BLaER1 treated with 17β-estradiol and CSF1 and Interleukin-3, amounts not matched to agents 10 nM and 100 nM (cell line): Measurements from ENCODE around the gene TBL2.
A peak's percentile ranks its signal among the peaks of the same experiment; 100 is the strongest.

Source experiments
- H3K27ac ChIP-seq, 11 experiments: shearing (Covaris generic); formaldehyde crosslinking; 2 replicates each; pipeline ENCODE4 v1.8.1; 2022
- H3K27me3 ChIP-seq, 11 experiments: shearing (Covaris generic); formaldehyde crosslinking; 2 replicates each; pipeline ENCODE4 v1.8.1; 2022
- H3K36me3 ChIP-seq, 11 experiments: shearing (Covaris generic); formaldehyde crosslinking; 2 replicates each; pipeline ENCODE4 v1.8.1; 2022
- H3K4me1 ChIP-seq, 10 experiments: shearing (Covaris generic); formaldehyde crosslinking; 2 replicates each; pipeline ENCODE4 v1.8.1; 2022
- H3K4me2 ChIP-seq, 11 experiments: shearing (Covaris generic); formaldehyde crosslinking; 2 replicates each; pipeline ENCODE4 v1.8.1; 2022
- H3K4me3 ChIP-seq, 10 experiments: shearing (Covaris generic); formaldehyde crosslinking; 2 replicates each; pipeline ENCODE4 v1.8.1; 2022
- H3K9ac ChIP-seq, 11 experiments: shearing (Covaris generic); formaldehyde crosslinking; 2 replicates each; pipeline ENCODE4 v1.8.1; 2022
- H3K9me3 ChIP-seq, 11 experiments: shearing (Covaris generic); formaldehyde crosslinking; replicated peaks in 1 of 11; 2 replicates each; pipeline ENCODE4 v1.8.1; 2022
- H4K20me1 ChIP-seq, 11 experiments: shearing (Covaris generic); formaldehyde crosslinking; 2 replicates each; pipeline ENCODE4 v1.8.1; 2022
- Cebpa-rat ChIP-seq, 11 experiments: shearing (Covaris generic); IDR thresholded peaks; 2 replicates each; pipeline ENCODE4 v1.8.1; 2022

Gene TBL2

GRCh38 chr7:73522105-73522872, 56.1 kb downstream of the TBL2 start, which contains the start of gene BAZ1B:
BAZ1B (minus strand) TSS chr7:73522293; CDS start chr7:73521933, 360 bp downstream.
- Histone ChIP-seq H3K9me3 (no peaks in the 10 kb centered on the region), H3K9ac (peak within 1 kb of the TSS; percentile 90 to 99 (median 98)), H4K20me1 (peaks cover 32 to 45% (median 38%) of the 10 kb centered on the region in 11 experiments; a peak in 21 of 22 replicates), H3K36me3 (peaks cover 4 to 31% (median 25%) of the 10 kb centered on the region in 11 experiments; a peak in 21 of 22 replicates), H3K27me3 (no peaks in the 10 kb centered on the region), H3K4me1 (peaks cover 73 to 78% (median 75%) of the 10 kb centered on the region in 10 experiments), H3K4me3 (peak within 1 kb of the TSS; percentile 82 to 98 (median 96)), H3K4me2 (peak within 1 kb of the TSS; percentile 85 to 97 (median 93)), H3K27ac (peak within 1 kb of the TSS; percentile 78 to 98 (median 97))
- no peak for TF ChIP-seq Cebpa-rat (IDR thresholded peaks at IDR 0.05)

- H4K20me1 ChIP-seq, result peaks cover 38 to 51% (median 44%) of the 10 kb centered on the region in 11 experiments; a peak in 21 of 22 replicates
- peak overlapping the region; percentile 90 to 99 (median 98) for H3K9ac ChIP-seq
- H3K4me3 ChIP-seq, result peak overlapping the region; percentile 82 to 98 (median 96)
- peaks cover 10 to 37% (median 31%) of the 10 kb centered on the region in 11 experiments for H3K36me3 ChIP-seq
- H3K9me3 ChIP-seq, result no peaks in the 10 kb centered on the region
- H3K27me3 ChIP-seq, result no peaks in the 10 kb centered on the region
- peaks cover 72 to 78% (median 73%) of the 10 kb centered on the region in 10 experiments for H3K4me1 ChIP-seq
- peak overlapping the region; percentile 85 to 97 (median 92) for H3K4me2 ChIP-seq
- TF ChIP-seq Cebpa-rat (IDR thresholded peaks at IDR 0.05), result no peak
- H3K27ac ChIP-seq, result peak overlapping the region; percentile 78 to 98 (median 97)
Observed at GRCh38 chr7:73521636-73522104, 56.7 kb downstream of the TBL2 start.

- peak overlapping the region; percentile 85 to 97 (median 92) for H3K4me2 ChIP-seq
- peaks cover 41 to 58% (median 52%) of the 10 kb centered on the region in 11 experiments; a peak in 21 of 22 replicates for H4K20me1 ChIP-seq
- peak overlapping the region; percentile 82 to 98 (median 96) for H3K4me3 ChIP-seq
- H3K36me3 ChIP-seq, result peaks cover 18 to 45% (median 38%) of the 10 kb centered on the region in 11 experiments
- H3K4me1 ChIP-seq, result peaks cover 65 to 75% (median 70%) of the 10 kb centered on the region in 10 experiments
- peak overlapping the region; percentile 78 to 98 (median 97) for H3K27ac ChIP-seq
- H3K9ac ChIP-seq, result peak overlapping the region; percentile 90 to 99 (median 98)
- H3K27me3 ChIP-seq, result no peaks in the 10 kb centered on the region
- no peaks in the 10 kb centered on the region for H3K9me3 ChIP-seq
- no peak for TF ChIP-seq Cebpa-rat (IDR thresholded peaks at IDR 0.05)
Observed at GRCh38 chr7:73520673-73521635, 57.4 kb downstream of the TBL2 start.

- Histone ChIP-seq H3K27ac (peak overlapping the region in 10 of 11 experiments; percentile 82 to 98 (median 98); a peak in 19 of 22 replicates), H3K9ac (peak overlapping the region; percentile 90 to 99 (median 98)), H3K4me2 (peak overlapping the region; percentile 85 to 97 (median 92)), H3K4me3 (peak overlapping the region; percentile 82 to 98 (median 96)), H3K36me3 (peaks cover 26 to 53% (median 47%) of the 10 kb centered on the region in 11 experiments), H4K20me1 (peaks cover 50 to 67% (median 60%) of the 10 kb centered on the region in 11 experiments; a peak in 21 of 22 replicates), H3K27me3 (no peaks in the 10 kb centered on the region), H3K9me3 (no peaks in the 10 kb centered on the region), H3K4me1 (peaks cover 56 to 71% (median 62%) of the 10 kb centered on the region in 10 experiments)
- TF ChIP-seq Cebpa-rat (IDR thresholded peaks at IDR 0.05), result no peak
Observed at GRCh38 chr7:73519867-73520672, 58.3 kb downstream of the TBL2 start.

- peak overlapping the region; percentile 85 to 97 (median 92) for H3K4me2 ChIP-seq
- H4K20me1 ChIP-seq, result peaks cover 66 to 83% (median 76%) of the 10 kb centered on the region in 11 experiments; a peak in 21 of 22 replicates
- no peak overlapping the region for H3K27ac ChIP-seq
- H3K9ac ChIP-seq, result peak overlapping the region in 4 of 11 experiments; percentile 19 to 91 (median 40); a peak in 5 of 22 replicates
- peaks cover 40 to 55% (median 46%) of the 10 kb centered on the region in 10 experiments for H3K4me1 ChIP-seq
- no peak for TF ChIP-seq Cebpa-rat (IDR thresholded peaks at IDR 0.05)
- H3K36me3 ChIP-seq, result peaks cover 41 to 69% (median 63%) of the 10 kb centered on the region in 11 experiments
- peak overlapping the region in 3 of 10 experiments; percentile 2 to 98 (median 96); a peak in 7 of 20 replicates for H3K4me3 ChIP-seq
- no peaks in the 10 kb centered on the region for H3K9me3 ChIP-seq
- H3K27me3 ChIP-seq, result no peaks in the 10 kb centered on the region
Observed at GRCh38 chr7:73518470-73518869, 59.9 kb downstream of the TBL2 start.
